ENCODE data around the gene KLHL40. TPM values are rescaled to one million over a fixed set of nuclear protein-coding genes. Genes with fewer than 3 reads are reported as not detected.

The KLHL40 gene
- total and polyA plus RNA-seq, 2 donors (not counting 1 experiment from before 2014, with no cell fraction given): not detected

GRCh38 chr3:42656680-42657610, 28.4 kb upstream of the KLHL40 start:
- no peak overlapping the region for H3K27ac ChIP-seq (ENCODE audit: low read length in 2 of 2)
- ChIA-PET CTCF (no interaction called here), POLR2A (no interaction called here)
- H3K9me3 ChIP-seq (ENCODE audit: control extremely low read depth in 1 of 3, control insufficient read depth in 2 of 3, insufficient read depth in 1 of 3, low read length in 2 of 3): peaks cover 0 to 4% (median 0%) of the 10 kb centered on the region in 3 donors
- no peaks in the 10 kb centered on the region for H3K36me3 ChIP-seq (replicated peaks in 1 of 2; ENCODE audit: control extremely low read depth in 1 of 2, control insufficient read depth in 1 of 2, extremely low read depth in 1 of 2, insufficient read depth in 2 of 2, low read length in 1 of 2)
- ATAC-seq (ENCODE audit: low read depth) (no peak), DNase-seq (no peak)
- no peak overlapping the region for H3K4me3 ChIP-seq (ENCODE audit: control extremely low read depth in 1 of 5, extremely low read depth in 1 of 5, insufficient read depth in 1 of 5, low read depth in 2 of 5, low read length in 4 of 5)
- no peak overlapping the region for H3K27ac Mint-ChIP-seq
- TF ChIP-seq, protein P1, sequence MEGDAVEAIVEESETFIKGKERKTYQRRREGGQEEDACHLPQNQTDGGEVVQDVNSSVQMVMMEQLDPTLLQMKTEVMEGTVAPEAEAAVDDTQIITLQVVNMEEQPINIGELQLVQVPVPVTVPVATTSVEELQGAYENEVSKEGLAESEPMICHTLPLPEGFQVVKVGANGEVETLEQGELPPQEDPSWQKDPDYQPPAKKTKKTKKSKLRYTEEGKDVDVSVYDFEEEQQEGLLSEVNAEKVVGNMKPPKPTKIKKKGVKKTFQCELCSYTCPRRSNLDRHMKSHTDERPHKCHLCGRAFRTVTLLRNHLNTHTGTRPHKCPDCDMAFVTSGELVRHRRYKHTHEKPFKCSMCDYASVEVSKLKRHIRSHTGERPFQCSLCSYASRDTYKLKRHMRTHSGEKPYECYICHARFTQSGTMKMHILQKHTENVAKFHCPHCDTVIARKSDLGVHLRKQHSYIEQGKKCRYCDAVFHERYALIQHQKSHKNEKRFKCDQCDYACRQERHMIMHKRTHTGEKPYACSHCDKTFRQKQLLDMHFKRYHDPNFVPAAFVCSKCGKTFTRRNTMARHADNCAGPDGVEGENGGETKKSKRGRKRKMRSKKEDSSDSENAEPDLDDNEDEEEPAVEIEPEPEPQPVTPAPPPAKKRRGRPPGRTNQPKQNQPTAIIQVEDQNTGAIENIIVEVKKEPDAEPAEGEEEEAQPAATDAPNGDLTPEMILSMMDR (IDR thresholded peaks at IDR 0.05): no peak
- no peak for TF ChIP-seq EZH2 (IDR thresholded peaks at IDR 0.05; ENCODE audit: borderline replicate concordance, insufficient read depth, low read depth, low read length, poor library complexity, severe bottlenecking)
- peaks cover 25 to 28% of the 10 kb centered on the region in 2 donors for H3K4me1 ChIP-seq (ENCODE audit: control insufficient read depth in 2 of 2, insufficient read depth in 2 of 2, low read length in 2 of 2)
- H3K27me3 ChIP-seq (replicated peaks in 1 of 4; ENCODE audit: control extremely low read depth in 1 of 4, control insufficient read depth in 3 of 4, insufficient read depth in 4 of 4, low read length in 3 of 4): peaks cover 0 to 21% (median 1%) of the 10 kb centered on the region in 4 experiments
- H3K9ac ChIP-seq (ENCODE audit: low read length): no peak overlapping the region
- H3K27me3 Mint-ChIP-seq: peaks cover 6% of the 10 kb centered on the region
- WGBS (ENCODE audit: insufficient coverage): 96% methylated on average over 6 of the region's 9 CpGs
- no peaks in the 10 kb centered on the region for H4K20me1 ChIP-seq (ENCODE audit: control insufficient read depth, insufficient read depth, low read length, poor library complexity, severe bottlenecking)
- H3K4me3 Mint-ChIP-seq: no peak overlapping the region
- H3K4me1 Mint-ChIP-seq: peaks cover 19% of the 10 kb centered on the region
- no peak overlapping the region for H2AFZ ChIP-seq (ENCODE audit: insufficient read depth, low read depth, low read length, poor library complexity, severe bottlenecking)
- no peaks in the 10 kb centered on the region for H3K9me3 Mint-ChIP-seq (ENCODE audit: insufficient read depth)
- no peaks in the 10 kb centered on the region for H3K79me2 ChIP-seq (ENCODE audit: control insufficient read depth, insufficient read depth, low read length)
- intact Hi-C loops (cut with micrococcal nuclease): no loop called here
- no peak overlapping the region for H3K4me2 ChIP-seq (replicated peaks; ENCODE audit: low read depth, low read length, poor library complexity, severe bottlenecking)

GRCh38 chr3:42657675-42658074, 27.7 kb upstream of the KLHL40 start:
- H2AFZ ChIP-seq (ENCODE audit: insufficient read depth, low read depth, low read length, poor library complexity, severe bottlenecking): no peak overlapping the region
- no peak overlapping the region for H3K4me3 ChIP-seq (ENCODE audit: control extremely low read depth in 1 of 5, extremely low read depth in 1 of 5, insufficient read depth in 1 of 5, low read depth in 2 of 5, low read length in 4 of 5)
- Mint-ChIP-seq H3K27ac (no peak overlapping the region), H3K4me3 (no peak overlapping the region), H3K9me3 (ENCODE audit: insufficient read depth) (no peaks in the 10 kb centered on the region), H3K27me3 (peaks cover 3% of the 10 kb centered on the region), H3K4me1 (peaks cover 12% of the 10 kb centered on the region)
- H3K9me3 ChIP-seq (ENCODE audit: control extremely low read depth in 1 of 3, control insufficient read depth in 2 of 3, insufficient read depth in 1 of 3, low read length in 2 of 3): peaks cover 0 to 4% (median 0%) of the 10 kb centered on the region in 3 donors
- no peak overlapping the region for H3K27ac ChIP-seq (ENCODE audit: low read length in 2 of 2)
- DNase-seq (no peak), ATAC-seq (ENCODE audit: low read depth) (no peak)
- H3K9ac ChIP-seq (ENCODE audit: low read length): no peak overlapping the region
- intact Hi-C loops (cut with micrococcal nuclease): no loop called here
- H4K20me1 ChIP-seq (ENCODE audit: control insufficient read depth, insufficient read depth, low read length, poor library complexity, severe bottlenecking): no peaks in the 10 kb centered on the region
- CTCF ChIA-PET: no interaction called here
- no peaks in the 10 kb centered on the region for H3K79me2 ChIP-seq (ENCODE audit: control insufficient read depth, insufficient read depth, low read length)
- TF ChIP-seq, protein P1 (IDR thresholded peaks at IDR 0.05): no peak
- TF ChIP-seq EZH2 (IDR thresholded peaks at IDR 0.05; ENCODE audit: borderline replicate concordance, insufficient read depth, low read depth, low read length, poor library complexity, severe bottlenecking): no peak
- POLR2A ChIA-PET: no interaction called here
- peaks cover 0 to 13% (median 0%) of the 10 kb centered on the region in 4 experiments for H3K27me3 ChIP-seq (replicated peaks in 1 of 4; ENCODE audit: control extremely low read depth in 1 of 4, control insufficient read depth in 3 of 4, insufficient read depth in 4 of 4, low read length in 3 of 4)
- H3K4me1 ChIP-seq (ENCODE audit: control insufficient read depth in 2 of 2, insufficient read depth in 2 of 2, low read length in 2 of 2): peaks cover 17 to 20% of the 10 kb centered on the region in 2 donors
- no peak overlapping the region for H3K4me2 ChIP-seq (replicated peaks; ENCODE audit: low read depth, low read length, poor library complexity, severe bottlenecking)
- no peaks in the 10 kb centered on the region for H3K36me3 ChIP-seq (replicated peaks in 1 of 2; ENCODE audit: control extremely low read depth in 1 of 2, control insufficient read depth in 1 of 2, extremely low read depth in 1 of 2, insufficient read depth in 2 of 2, low read length in 1 of 2)
- 95% methylated on average over 4 of the region's 4 CpGs for WGBS (ENCODE audit: insufficient coverage)

All from B cell (primary cell).